Measurements from ENCODE around the gene ZNF330. TPM values are rescaled to one million over a fixed set of nuclear protein-coding genes. Genes with fewer than 3 reads are reported as not detected.
"Not testable (repeated sequence)": the region's sequence is repeated elsewhere in the genome, so short reads cannot be mapped to it uniquely, and the experiment has no call there.

ZNF330 gene
- total RNA-seq = 10 to 100 TPM; 48.9 to 53.7 TPM

- POLR2A ChIA-PET = interaction anchor here (1.4 kb wide), 1 partner anchor 8 kb away, joined by 3 read pairs; no protein-coding TSS in a partner anchor
- Mint-ChIP-seq H3K4me1 (peaks cover 42% of the 10 kb centered on the region), H3K4me3 (peak within 1 kb of the TSS; percentile 96), H3K9me3 (no peaks in the 10 kb centered on the region), H3K36me3 (ENCODE audit: low read depth) (peaks cover 38% of the 10 kb centered on the region), H3K27ac (peak within 1 kb of the TSS; percentile 91), H3K27me3 (peaks cover 11% of the 10 kb centered on the region)
- peak; percentile 88 for DNase-seq
- CTCF ChIA-PET = interaction anchor here (1.1 kb wide), 1 partner anchor 10 kb away, joined by 3 read pairs; no protein-coding TSS in a partner anchor
Measured at GRCh38 chr4:141220691-141221659, at the start of gene ZNF330. TSS of gene ZNF330 (plus strand) at chr4:141220895. CDS start at chr4:141222372, 1,477 bp downstream.

- ChIA-PET POLR2A (no interaction called here), CTCF (no interaction called here)
- no peak overlapping the region for H3K27ac Mint-ChIP-seq
- no peak overlapping the region for H3K4me3 Mint-ChIP-seq
- peaks cover 12% of the 10 kb centered on the region for H3K27me3 Mint-ChIP-seq
- DNase-seq = no peak
- no peaks in the 10 kb centered on the region for H3K9me3 Mint-ChIP-seq
- H3K4me1 Mint-ChIP-seq = no peaks in the 10 kb centered on the region
- no peaks in the 10 kb centered on the region for H3K36me3 Mint-ChIP-seq (ENCODE audit: low read depth)
Measured at GRCh38 chr4:141174457-141174856, 46.2 kb upstream of the ZNF330 start.

- CTCF ChIA-PET = no interaction called here
- Mint-ChIP-seq H3K4me3 (no peak overlapping the region), H3K27ac (no peak overlapping the region), H3K36me3 (ENCODE audit: low read depth) (no peaks in the 10 kb centered on the region), H3K27me3 (peaks cover 12% of the 10 kb centered on the region), H3K4me1 (no peaks in the 10 kb centered on the region), H3K9me3 (no peaks in the 10 kb centered on the region)
- POLR2A ChIA-PET = no interaction called here
- DNase-seq = no peak
Measured at GRCh38 chr4:141177171-141177570, 43.5 kb upstream of the ZNF330 start.

GRCh38 chr4:141179474-141180373, 41.0 kb upstream of the ZNF330 start:
- Mint-ChIP-seq H3K36me3 (ENCODE audit: low read depth) (no peaks in the 10 kb centered on the region), H3K4me1 (no peaks in the 10 kb centered on the region), H3K27me3 (peaks cover 3% of the 10 kb centered on the region), H3K9me3 (no peaks in the 10 kb centered on the region), H3K27ac (no peak overlapping the region), H3K4me3 (no peak overlapping the region)
- no peak for DNase-seq
- ChIA-PET CTCF (no interaction called here), POLR2A (no interaction called here)

- Mint-ChIP-seq H3K4me1 (no peaks in the 10 kb centered on the region), H3K36me3 (ENCODE audit: low read depth) (no peaks in the 10 kb centered on the region), H3K27me3 (peaks cover 3% of the 10 kb centered on the region), H3K4me3 (no peak overlapping the region), H3K27ac (no peak overlapping the region), H3K9me3 (no peaks in the 10 kb centered on the region)
- DNase-seq = no peak
- POLR2A ChIA-PET = no interaction called here
- CTCF ChIA-PET = no interaction called here
Measured at GRCh38 chr4:141180991-141181761, 39.5 kb upstream of the ZNF330 start.

- H3K36me3 Mint-ChIP-seq (ENCODE audit: low read depth); DNase-seq; H3K4me3 Mint-ChIP-seq; CTCF ChIA-PET; H3K27ac Mint-ChIP-seq; H3K9me3 Mint-ChIP-seq; H3K4me1 Mint-ChIP-seq; POLR2A ChIA-PET: not testable (repeated sequence)
- H3K27me3 Mint-ChIP-seq = peaks cover 13% of the 10 kb centered on the region
Measured at GRCh38 chr4:141183491-141183890, 37.2 kb upstream of the ZNF330 start.

GRCh38 chr4:141192564-141192963, 28.1 kb upstream of the ZNF330 start:
- H3K4me3 Mint-ChIP-seq = no peak overlapping the region

GRCh38 chr4:141193516-141194034, 27.1 kb upstream of the ZNF330 start:
- ChIA-PET POLR2A (no interaction called here), CTCF (no interaction called here)
- H3K27ac Mint-ChIP-seq = no peak overlapping the region
- peaks cover 20% of the 10 kb centered on the region for H3K27me3 Mint-ChIP-seq
- no peaks in the 10 kb centered on the region for H3K4me1 Mint-ChIP-seq
- no peak for DNase-seq
- no peaks in the 10 kb centered on the region for H3K9me3 Mint-ChIP-seq
- H3K4me3 Mint-ChIP-seq = no peak overlapping the region
- no peaks in the 10 kb centered on the region for H3K36me3 Mint-ChIP-seq (ENCODE audit: low read depth)

More at GRCh38 chr4:141192564-141192963, 28.1 kb upstream of the ZNF330 start:
- DNase-seq = no peak
- H3K27me3 Mint-ChIP-seq = peaks cover 27% of the 10 kb centered on the region
- H3K9me3 Mint-ChIP-seq = no peaks in the 10 kb centered on the region
- H3K36me3 Mint-ChIP-seq (ENCODE audit: low read depth) = no peaks in the 10 kb centered on the region
- CTCF ChIA-PET = no interaction called here
- POLR2A ChIA-PET = no interaction called here
- no peaks in the 10 kb centered on the region for H3K4me1 Mint-ChIP-seq
- no peak overlapping the region for H3K27ac Mint-ChIP-seq

GRCh38 chr4:141195095-141195707, 25.5 kb upstream of the ZNF330 start:
- Mint-ChIP-seq H3K4me1 (no peaks in the 10 kb centered on the region), H3K27me3 (peaks cover 18% of the 10 kb centered on the region), H3K36me3 (ENCODE audit: low read depth) (no peaks in the 10 kb centered on the region), H3K9me3 (no peaks in the 10 kb centered on the region), H3K27ac (no peak overlapping the region), H3K4me3 (no peak overlapping the region)
- no peak for DNase-seq
- ChIA-PET POLR2A (no interaction called here), CTCF (no interaction called here)

GRCh38 chr4:141196227-141196933, 24.3 kb upstream of the ZNF330 start:
- Mint-ChIP-seq H3K36me3 (ENCODE audit: low read depth) (no peaks in the 10 kb centered on the region), H3K9me3 (no peaks in the 10 kb centered on the region), H3K27ac (no peak overlapping the region), H3K27me3 (peaks cover 22% of the 10 kb centered on the region), H3K4me1 (no peaks in the 10 kb centered on the region), H3K4me3 (no peak overlapping the region)
- ChIA-PET CTCF (no interaction called here), POLR2A (no interaction called here)
- no peak for DNase-seq

- Mint-ChIP-seq H3K36me3 (ENCODE audit: low read depth) (no peaks in the 10 kb centered on the region), H3K9me3 (no peaks in the 10 kb centered on the region), H3K4me1 (no peaks in the 10 kb centered on the region), H3K4me3 (no peak overlapping the region), H3K27ac (no peak overlapping the region), H3K27me3 (peaks cover 26% of the 10 kb centered on the region)
- ChIA-PET CTCF (no interaction called here), POLR2A (no interaction called here)
- no peak for DNase-seq
Measured at GRCh38 chr4:141207961-141208360, 12.7 kb upstream of the ZNF330 start.

- ChIA-PET CTCF (no interaction called here), POLR2A (no interaction called here)
- Mint-ChIP-seq H3K4me3 (no peak overlapping the region), H3K4me1 (no peaks in the 10 kb centered on the region), H3K36me3 (ENCODE audit: low read depth) (no peaks in the 10 kb centered on the region), H3K9me3 (no peaks in the 10 kb centered on the region), H3K27me3 (peaks cover 23% of the 10 kb centered on the region), H3K27ac (no peak overlapping the region)
- DNase-seq = no peak
Measured at GRCh38 chr4:141210168-141210567, 10.5 kb upstream of the ZNF330 start.

Measured in activated CD4-positive, alpha-beta memory T cell treated with anti-CD3 and anti-CD28 coated beads, Interleukin-2, amount 10 ng/mL, durations not matched to agents 7 days and 5 days (primary cell).